ENCODE data around the gene RNU6-1. TPM values are rescaled to one million over a fixed set of nuclear protein-coding genes. Genes with fewer than 3 reads are reported as not detected.
A peak's percentile ranks its signal among the peaks of the same experiment; 100 is the strongest.

RNU6-1 gene
- total RNA-seq (not detected), polyA plus RNA-seq (not detected)
- long read RNA-seq, donor 1: 0 reads
- long read RNA-seq, donor 2: 0 reads
- long read RNA-seq, donor 3, partial matches to known transcripts: 0 of 1 reads
- long read RNA-seq, donor 3, other reads (novel, unspliced or antisense): 0 of 1 reads

- intact Hi-C loops (cut with DNase I): loop anchor here (2.0 to 10.0 kb wide), 10 partner anchors 295 to 895 kb away; partner anchors contain the start of genes C15orf61 (in 6 of the 10), MAP2K5 (in 3 of the 10), AAGAB (in 1 of the 10) and IQCH (in 1 of the 10)
- TF ChIP-seq CTCF (IDR thresholded peaks at IDR 0.05) (no peak), POLR2A (IDR thresholded peaks at IDR 0.05) (peak in 1 of 2 donors; percentile 84)
- H3K27ac ChIP-seq: peak within 1 kb of the TSS; percentile 85 to 99 (median 95)
- H3K4me1 ChIP-seq: peaks cover 0 to 37% (median 28%) of the 10 kb centered on the region in 12 donors
- H3K27me3 ChIP-seq: peaks cover 0 to 12% (median 9%) of the 10 kb centered on the region in 9 donors
- ATAC-seq (peak; percentile 87 to 95 (median 91)), DNase-seq (peak; percentile 93 to 97 (median 94))
- WGBS, 4 donors: 0 to 1% (median 0%) methylated on average over 38 to 62 of the region's 62 CpGs
- peak within 1 kb of the TSS; percentile 56 to 97 (median 88) for H3K4me3 ChIP-seq
- no peaks in the 10 kb centered on the region for H3K36me3 ChIP-seq
- H3K9me3 ChIP-seq: no peaks in the 10 kb centered on the region
These were observed at the start of gene RNU6-1 for GRCh38 chr15:67839929-67840748. Gene RNU6-1 (minus strand): TSS chr15:67840045.

GRCh38 chr15:67887776-67888175 lies 47.9 kb upstream of the RNU6-1 start:
- intact Hi-C loops (cut with DNase I): no loop called here
- DNase-seq: no peak

GRCh38 chr15:67885861-67886260 lies 46.0 kb upstream of the RNU6-1 start:
- Histone ChIP-seq H3K36me3 (no peaks in the 10 kb centered on the region), H3K4me1 (peaks cover 0 to 42% (median 9%) of the 10 kb centered on the region in 12 donors), H3K9me3 (no peaks in the 10 kb centered on the region), H3K27me3 (no peaks in the 10 kb centered on the region), H3K4me3 (no peak overlapping the region), H3K27ac (no peak overlapping the region)
- ATAC-seq: no peak
- DNase-seq: no peak
- intact Hi-C loops (cut with DNase I): loop anchor here in 1 of 10 donors (2.0 kb wide), 1 partner anchor 69 kb away; no protein-coding TSS in a partner anchor
- TF ChIP-seq POLR2A (IDR thresholded peaks at IDR 0.05) (no peak), CTCF (IDR thresholded peaks at IDR 0.05) (no peak)

More at GRCh38 chr15:67887776-67888175, 47.9 kb upstream of the RNU6-1 start:
- H3K27me3 ChIP-seq: no peaks in the 10 kb centered on the region
- no peak overlapping the region for H3K27ac ChIP-seq
- H3K4me1 ChIP-seq: peaks cover 0 to 23% (median 9%) of the 10 kb centered on the region in 12 donors
- WGBS, 4 donors: 74 to 85% (median 84%) methylated on average over 2 of the region's 2 CpGs
- ATAC-seq: no peak
- H3K36me3 ChIP-seq: no peaks in the 10 kb centered on the region
- H3K4me3 ChIP-seq: no peak overlapping the region
- H3K9me3 ChIP-seq: no peaks in the 10 kb centered on the region
- TF ChIP-seq CTCF (IDR thresholded peaks at IDR 0.05) (no peak), POLR2A (IDR thresholded peaks at IDR 0.05) (no peak)

GRCh38 chr15:67885175-67885523 lies 45.3 kb upstream of the RNU6-1 start:
- DNase-seq (no peak), ATAC-seq (no peak)
- 71 to 73% (median 72%) methylated on average over 7 of the region's 7 CpGs for WGBS, 4 donors
- Histone ChIP-seq H3K4me3 (peak overlapping the region; percentile 22 to 66 (median 57)), H3K27me3 (no peaks in the 10 kb centered on the region), H3K4me1 (peaks cover 0 to 49% (median 9%) of the 10 kb centered on the region in 12 donors), H3K27ac (peak overlapping the region; percentile 64 to 86 (median 78)), H3K36me3 (no peaks in the 10 kb centered on the region), H3K9me3 (no peaks in the 10 kb centered on the region)
- intact Hi-C loops (cut with DNase I): loop anchor here in 1 of 10 donors (2.0 kb wide), 1 partner anchor 70 kb away; no protein-coding TSS in a partner anchor
- no peak for TF ChIP-seq CTCF (IDR thresholded peaks at IDR 0.05)
- TF ChIP-seq POLR2A (IDR thresholded peaks at IDR 0.05): no peak
